Upper lobe of left lung (tissue), 6 donors: Measurements from ENCODE around the gene FAM171A1. TPM values are rescaled to one million over a fixed set of nuclear protein-coding genes. Genes with fewer than 3 reads are reported as not detected.

Experiments used
- ATAC-seq, 2 donors: fragments of 200-7000 bp; cut with Tn5 transposase; one replicate each; pipeline ENCODE4 v1.9.1; 2022; ENCODE audit warnings: mild to moderate bottlenecking in 2 of 2, moderate library complexity in 2 of 2; ENCODE audit not compliant: low FRiP score in 2 of 2
- DNase-seq, 2 donors: peaks; one replicate each; pipeline ENCODE4 v3.0.0-alpha.2; 2019 to 2020
- H3K27ac ChIP-seq, 4 donors: fragments of 200-600 bp; sonication (generic); one replicate each; pipeline ENCODE4 v1.5.1; 2016 to 2019
- H3K27me3 ChIP-seq, 4 donors: fragments of 200-600 bp; sonication (generic); one replicate each; pipeline ENCODE4 v1.5.1; 2017 to 2019
- H3K36me3 ChIP-seq, 4 donors: fragments of 200-600 bp; sonication (generic); one replicate each; pipeline ENCODE4 v1.5.1; 2016 to 2019
- H3K4me1 ChIP-seq, 4 donors: fragments of 200-600 bp; sonication (generic); one replicate each; pipeline ENCODE4 v1.5.1; 2018 to 2019
- H3K4me3 ChIP-seq, 4 donors: fragments of 200-600 bp; sonication (generic); one replicate each; pipeline ENCODE4 v1.5.1; 2017 to 2019; ENCODE audit warnings: mild to moderate bottlenecking in 2 of 4, moderate library complexity in 1 of 4
- H3K9me3 ChIP-seq, 4 donors: fragments of 200-600 bp; sonication (generic); one replicate each; pipeline ENCODE4 v1.5.1; 2018 to 2019
- CTCF ChIP-seq, 6 experiments: fragments of 450-650 bp in 4 of 6; fragments of 200-600 bp in 2 of 6; sonication (generic) in 2 of 6; IDR thresholded peaks; one replicate each; pipeline ENCODE4 v1.5.1; 2016 to 2019; ENCODE audit warnings: antibody characterized with exemption in 6 of 6
- EP300 ChIP-seq, 4 donors: sonication (generic); formaldehyde crosslinking; IDR thresholded peaks; one replicate each; pipeline ENCODE4 v1.5.1; 2017; ENCODE audit warnings: antibody characterized with exemption in 4 of 4, control low read depth in 2 of 4
- POLR2A ChIP-seq, 4 donors: fragments of 450-650 bp; IDR thresholded peaks; one replicate each; pipeline ENCODE4 v1.5.1; 2016 to 2017; ENCODE audit warnings: antibody characterized with exemption in 4 of 4, mild to moderate bottlenecking in 2 of 4
- POLR2AphosphoS5 ChIP-seq, 2 donors: sonication (generic); formaldehyde crosslinking; IDR thresholded peaks; one replicate each; pipeline ENCODE4 v1.5.1; 2017; ENCODE audit warnings: antibody characterized with exemption in 2 of 2
- WGBS, 2 donors: methylation state at CpG; one replicate each; pipeline ENCODE4 v1.1.5; 2017 to 2018; 5-methylcytosine and 5-hydroxymethylcytosine counted together
- total RNA-seq, 6 donors: library from RNA; depleted of rRNA in 4 of 6; stranded (reverse); fragments of >200 nt in 4 of 6; gene quantifications; one replicate each; pipeline versions ENCODE4 v1.1.0 to v1.2.1, GENCODE V29; 2016 to 2021
- donor health status: DM: no; HTN: no; CAD: no; lungs with moderate emphysema.
- donor health status: DM: no; HTN: yes; CAD: no; lungs with severe emphysema.

The FAM171A1 gene
- total RNA-seq, 6 donors from 2014 or later = 3.7 to 19.4 (median 7.2) TPM

- H3K27ac ChIP-seq = no peak overlapping the region
- no peaks in the 10 kb centered on the region for H3K9me3 ChIP-seq
- no peak overlapping the region for H3K4me3 ChIP-seq
- ATAC-seq (no peak), DNase-seq (no peak)
- TF ChIP-seq POLR2A (IDR thresholded peaks at IDR 0.05) (no peak), POLR2AphosphoS5 (IDR thresholded peaks at IDR 0.05) (no peak), CTCF (IDR thresholded peaks at IDR 0.05) (no peak), EP300 (IDR thresholded peaks at IDR 0.05) (no peak)
- no peaks in the 10 kb centered on the region for H3K36me3 ChIP-seq
- 93 to 96% methylated on average over 2 of the region's 2 CpGs for WGBS, 2 donors
- no peaks in the 10 kb centered on the region for H3K27me3 ChIP-seq
- H3K4me1 ChIP-seq = no peaks in the 10 kb centered on the region
These were observed 112.0 kb downstream of the FAM171A1 start for GRCh38 chr10:15259136-15259535.

GRCh38 chr10:15258255-15258654 is 112.8 kb downstream of the FAM171A1 start:
- ATAC-seq (no peak), DNase-seq (no peak)
- no peaks in the 10 kb centered on the region for H3K36me3 ChIP-seq
- no peak overlapping the region for H3K4me3 ChIP-seq
- no peaks in the 10 kb centered on the region for H3K4me1 ChIP-seq
- 91 to 98% methylated on average over 6 of the region's 6 CpGs for WGBS, 2 donors
- H3K9me3 ChIP-seq = no peaks in the 10 kb centered on the region
- no peak overlapping the region for H3K27ac ChIP-seq
- TF ChIP-seq POLR2A (IDR thresholded peaks at IDR 0.05) (no peak), POLR2AphosphoS5 (IDR thresholded peaks at IDR 0.05) (no peak), EP300 (IDR thresholded peaks at IDR 0.05) (no peak), CTCF (IDR thresholded peaks at IDR 0.05) (no peak)
- H3K27me3 ChIP-seq = no peaks in the 10 kb centered on the region

- TF ChIP-seq CTCF (IDR thresholded peaks at IDR 0.05) = no peak
- TF ChIP-seq EP300 (IDR thresholded peaks at IDR 0.05) = no peak
- TF ChIP-seq POLR2AphosphoS5 (IDR thresholded peaks at IDR 0.05) = no peak
- DNase-seq = no peak
- WGBS, 2 donors = 89 to 93% methylated on average over 6 of the region's 6 CpGs
These were observed 115.1 kb downstream of the FAM171A1 start for GRCh38 chr10:15255961-15256360.

GRCh38 chr10:15254808-15255648 is 116.1 kb downstream of the FAM171A1 start:
- Histone ChIP-seq H3K36me3 (no peaks in the 10 kb centered on the region), H3K4me1 (no peaks in the 10 kb centered on the region), H3K4me3 (peak overlapping the region in 2 of 4 donors; percentile 10 to 33), H3K27me3 (no peaks in the 10 kb centered on the region), H3K27ac (no peak overlapping the region), H3K9me3 (no peaks in the 10 kb centered on the region)
- WGBS, 2 donors = 39 to 42% methylated on average over 10 of the region's 10 CpGs
- TF ChIP-seq POLR2AphosphoS5 (IDR thresholded peaks at IDR 0.05) (no peak), POLR2A (IDR thresholded peaks at IDR 0.05) (no peak), EP300 (IDR thresholded peaks at IDR 0.05) (no peak), CTCF (IDR thresholded peaks at IDR 0.05) (no peak)
- ATAC-seq (no peak), DNase-seq (no peak)

More at GRCh38 chr10:15255961-15256360, 115.1 kb downstream of the FAM171A1 start:
- no peak for ATAC-seq
- no peaks in the 10 kb centered on the region for H3K36me3 ChIP-seq
- H3K27me3 ChIP-seq = no peaks in the 10 kb centered on the region
- H3K4me1 ChIP-seq = no peaks in the 10 kb centered on the region
- no peak overlapping the region for H3K4me3 ChIP-seq
- H3K27ac ChIP-seq = no peak overlapping the region
- no peaks in the 10 kb centered on the region for H3K9me3 ChIP-seq
